ENCODE results near the gene CFAP92.

DNA sequence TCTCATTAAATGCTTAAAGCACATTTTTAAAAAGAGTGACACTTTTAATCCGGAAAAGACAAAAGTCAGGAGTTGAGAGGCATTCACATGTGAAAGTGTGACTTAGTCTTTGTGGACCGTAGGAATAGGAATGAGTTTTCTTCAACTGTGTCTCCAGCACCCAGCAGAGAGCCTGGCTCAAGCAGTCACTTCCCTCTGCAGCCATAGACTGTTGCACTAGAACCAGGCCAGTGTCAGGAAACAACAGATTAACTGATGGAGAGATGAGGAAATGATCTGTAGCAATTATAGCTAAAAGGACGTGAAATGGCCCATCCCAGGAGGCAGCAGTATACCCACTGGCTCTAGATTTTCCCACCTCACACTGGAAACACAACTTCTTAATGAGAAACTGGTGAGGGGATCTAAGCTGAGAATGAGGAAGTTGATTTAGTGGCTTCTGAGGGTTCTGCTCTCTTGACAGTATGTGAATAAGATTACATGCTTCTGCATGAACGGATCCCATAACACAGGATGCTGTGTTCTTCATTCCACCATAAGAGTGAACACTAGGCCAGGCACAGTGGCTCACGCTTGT is 19.8 kb downstream of the CFAP92 start:
- TF ChIP-seq SNAI2 (CRISPR knock-in tag; IDR thresholded peaks at IDR 0.05) (no peak), ZC3H10 (CRISPR knock-in tag; IDR thresholded peaks at IDR 0.05) (no peak), ZNF70 (CRISPR knock-in tag; IDR thresholded peaks at IDR 0.05) (no peak), PATZ1 (CRISPR knock-in tag; IDR thresholded peaks at IDR 0.05; ENCODE audit: borderline replicate concordance) (no peak), ARNTL (CRISPR knock-in tag; IDR thresholded peaks at IDR 0.05; ENCODE audit: borderline replicate concordance, low read depth) (no peak), CREB5 (CRISPR knock-in tag; IDR thresholded peaks at IDR 0.05; ENCODE audit: low read depth) (no peak), PPARA (CRISPR knock-in tag; IDR thresholded peaks at IDR 0.05; ENCODE audit: borderline replicate concordance) (no peak), ZFP30 (CRISPR knock-in tag; IDR thresholded peaks at IDR 0.05) (no peak)
